Measurements from ENCODE around the gene DHX30.

Gene DHX30

GRCh38 chr3:47804577-47804976 is 1.6 kb downstream of the DHX30 start:
- DNase-seq = no peak

GRCh38 chr3:47813551-47814177 is 10.7 kb downstream of the DHX30 start:
- DNase-seq = no peak

- DNase-seq = no peak
Observed at GRCh38 chr3:47817609-47818008, 14.7 kb downstream of the DHX30 start.

GRCh38 chr3:47824541-47825473 is 21.9 kb downstream of the DHX30 start:
- DNase-seq = peak; percentile 91

- DNase-seq = peak; percentile 45
Observed at GRCh38 chr3:47825590-47825989, 22.7 kb downstream of the DHX30 start.

- DNase-seq = peak; percentile 88
Observed at GRCh38 chr3:47829482-47829881, 26.5 kb downstream of the DHX30 start.

GRCh38 chr3:47836986-47837385 is 34.0 kb downstream of the DHX30 start:
- no peak for DNase-seq

- no peak for DNase-seq
Observed at GRCh38 chr3:47838503-47838902, 35.6 kb downstream of the DHX30 start.

GRCh38 chr3:47841786-47842349 is 38.9 kb downstream of the DHX30 start:
- DNase-seq = no peak

GRCh38 chr3:47846186-47846879 is 43.4 kb downstream of the DHX30 start:
- no peak for DNase-seq

- no peak for DNase-seq
Observed at GRCh38 chr3:47846880-47847248, 43.9 kb downstream of the DHX30 start.

- DNase-seq = no peak
Observed at GRCh38 chr3:47847260-47847659, 44.3 kb downstream of the DHX30 start.

GRCh38 chr3:47847801-47848518 is 45.0 kb downstream of the DHX30 start:
- DNase-seq = no peak

GRCh38 chr3:47848599-47849117 is 45.7 kb downstream of the DHX30 start:
- no peak for DNase-seq

- no peak for DNase-seq
Observed at GRCh38 chr3:47849186-47849698, 46.3 kb downstream of the DHX30 start.

GRCh38 chr3:47849699-47850563 is 47.0 kb downstream of the DHX30 start:
- peak; percentile 41 for DNase-seq

- DNase-seq = no peak
Observed at GRCh38 chr3:47850564-47851410, 47.8 kb downstream of the DHX30 start.

GRCh38 chr3:47851888-47852603 is 49.1 kb downstream of the DHX30 start:
- DNase-seq = no peak

All from OCI-M1 (cell line).